A549 (cell line): Measurements from ENCODE around the gene GANAB.

Source experiments
- CEBPB ChIP-seq, 2 experiments: fragments of >200 bp in 1 of 2; sonication (Bioruptor Twin) in 1 of 2; formaldehyde crosslinking in 1 of 2; IDR thresholded peaks; 2 replicates each; pipeline ENCODE4 v1.6.1; 2012 to 2016
- EP300 ChIP-seq, 2 experiments: fragments of >200 bp; sonication (Bioruptor Twin); formaldehyde crosslinking; IDR thresholded peaks; 2 replicates in 1 of 2; 3 replicates in 1 of 2; pipeline ENCODE4 v1.6.1; 2016 to 2017
- FOSL2 ChIP-seq, 2 experiments: fragments of 450-650 bp in 1 of 2; fragments of >200 bp in 1 of 2; sonication (Bioruptor Twin) in 1 of 2; formaldehyde crosslinking; IDR thresholded peaks; 2 replicates each; pipeline versions ENCODE4 v1.5.0 to v1.6.1; 2016 to 2020; ENCODE audit warnings: mild to moderate bottlenecking in 1 of 2, moderate library complexity in 1 of 2
- JUNB ChIP-seq: fragments of >200 bp; sonication (Bioruptor Twin); formaldehyde crosslinking; IDR thresholded peaks from 2 replicates; pipeline ENCODE4 v1.6.1; 2016
- KDM5A ChIP-seq: fragments of 200-600 bp; sonication (generic); IDR thresholded peaks from 2 replicates; pipeline ENCODE4 v1.6.1; 2016; ENCODE audit warnings: antibody characterized with exemption, mild to moderate bottlenecking
- MYC ChIP-seq: IDR thresholded peaks from 2 replicates; pipeline ENCODE4 v1.6.1; 2012; ENCODE audit warnings: mild to moderate bottlenecking, inconsistent platforms, low read length, improper control_type of control experiment, borderline replicate concordance
- POLR2A ChIP-seq: IDR thresholded peaks from 2 replicates; pipeline ENCODE4 v1.6.1; 2012; ENCODE audit warnings: mild to moderate bottlenecking, low read length
- RNF2 ChIP-seq: fragments of 200-600 bp; sonication (generic); IDR thresholded peaks from 2 replicates; pipeline ENCODE4 v1.6.1; 2016; ENCODE audit warnings: low read depth, mild to moderate bottlenecking, antibody characterized with exemption, moderate library complexity, borderline replicate concordance
- TF ChIP-seq, protein P1 (sequence below): fragments of >200 bp; sonication (Bioruptor Twin); formaldehyde crosslinking; IDR thresholded peaks from 3 replicates; pipeline ENCODE4 v1.5.1; 2016
- TF ChIP-seq, protein P2 (sequence below): IDR thresholded peaks from 2 replicates; pipeline ENCODE4 v1.6.1; 2012

DNA sequence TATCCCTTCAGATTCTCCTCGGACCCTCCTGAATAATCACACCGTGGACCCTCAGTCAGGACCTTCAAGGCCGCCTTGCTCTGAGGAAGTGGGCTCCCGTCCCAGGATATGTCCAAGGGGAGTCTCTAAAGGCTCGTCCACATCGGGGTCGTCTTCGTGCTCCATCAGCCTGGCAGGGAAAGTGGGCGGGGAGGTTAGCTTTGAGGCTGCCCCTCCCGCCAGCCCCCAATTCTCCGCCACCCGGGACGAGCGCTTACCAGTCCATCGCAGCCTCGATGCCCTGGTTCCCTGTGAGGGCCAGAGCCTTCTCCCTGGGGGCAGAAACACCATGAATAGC, 32.0 kb upstream of the GANAB start:
- TF ChIP-seq JUNB (no peak), EP300 (IDR thresholded peaks at IDR 0.05) (no peak), KDM5A (no peak), POLR2A (no peak), FOSL2 (IDR thresholded peaks at IDR 0.05) (no peak), FOSL2 (CRISPR knock-in tag; IDR thresholded peaks at IDR 0.05) (no peak), RNF2 (no peak), CEBPB (IDR thresholded peaks at IDR 0.05) (no peak), MYC (no peak)
- TF ChIP-seq, protein P1, sequence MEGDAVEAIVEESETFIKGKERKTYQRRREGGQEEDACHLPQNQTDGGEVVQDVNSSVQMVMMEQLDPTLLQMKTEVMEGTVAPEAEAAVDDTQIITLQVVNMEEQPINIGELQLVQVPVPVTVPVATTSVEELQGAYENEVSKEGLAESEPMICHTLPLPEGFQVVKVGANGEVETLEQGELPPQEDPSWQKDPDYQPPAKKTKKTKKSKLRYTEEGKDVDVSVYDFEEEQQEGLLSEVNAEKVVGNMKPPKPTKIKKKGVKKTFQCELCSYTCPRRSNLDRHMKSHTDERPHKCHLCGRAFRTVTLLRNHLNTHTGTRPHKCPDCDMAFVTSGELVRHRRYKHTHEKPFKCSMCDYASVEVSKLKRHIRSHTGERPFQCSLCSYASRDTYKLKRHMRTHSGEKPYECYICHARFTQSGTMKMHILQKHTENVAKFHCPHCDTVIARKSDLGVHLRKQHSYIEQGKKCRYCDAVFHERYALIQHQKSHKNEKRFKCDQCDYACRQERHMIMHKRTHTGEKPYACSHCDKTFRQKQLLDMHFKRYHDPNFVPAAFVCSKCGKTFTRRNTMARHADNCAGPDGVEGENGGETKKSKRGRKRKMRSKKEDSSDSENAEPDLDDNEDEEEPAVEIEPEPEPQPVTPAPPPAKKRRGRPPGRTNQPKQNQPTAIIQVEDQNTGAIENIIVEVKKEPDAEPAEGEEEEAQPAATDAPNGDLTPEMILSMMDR: no peak
- TF ChIP-seq, protein P2, sequence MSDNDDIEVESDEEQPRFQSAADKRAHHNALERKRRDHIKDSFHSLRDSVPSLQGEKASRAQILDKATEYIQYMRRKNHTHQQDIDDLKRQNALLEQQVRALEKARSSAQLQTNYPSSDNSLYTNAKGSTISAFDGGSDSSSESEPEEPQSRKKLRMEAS: no peak
